Astrocyte of the spinal cord (primary cell): ENCODE measurements around the gene AMPD3.

ENCODE experiments used
- DNase-seq: peaks from one replicate; pipeline ENCODE4 v3.0.0; 2011; ENCODE audit warnings: low read depth, low spot score
- H3K4me3 ChIP-seq: 2 replicates; pipeline ENCODE4 v1.5.1; 2011; ENCODE audit warnings: low read depth, mild to moderate bottlenecking, low read length, moderate library complexity
- in situ Hi-C: cut with HindIII; loops from 2 replicates; pipeline ENCODE4 v1.10.0; 2017; ENCODE audit warnings: low sequenced_read_pairs
- TF ChIP-seq, protein P1 (sequence below): IDR thresholded peaks from 2 replicates; pipeline ENCODE4 v1.5.1; 2012; ENCODE audit warnings: low read depth, mild to moderate bottlenecking, low read length, inconsistent platforms

Gene AMPD3

GRCh38 chr11:10515418-10515817 lies 60.4 kb downstream of the AMPD3 start:
- no peak overlapping the region for H3K4me3 ChIP-seq
- in situ Hi-C loops = no loop called here
- TF ChIP-seq, protein P1, sequence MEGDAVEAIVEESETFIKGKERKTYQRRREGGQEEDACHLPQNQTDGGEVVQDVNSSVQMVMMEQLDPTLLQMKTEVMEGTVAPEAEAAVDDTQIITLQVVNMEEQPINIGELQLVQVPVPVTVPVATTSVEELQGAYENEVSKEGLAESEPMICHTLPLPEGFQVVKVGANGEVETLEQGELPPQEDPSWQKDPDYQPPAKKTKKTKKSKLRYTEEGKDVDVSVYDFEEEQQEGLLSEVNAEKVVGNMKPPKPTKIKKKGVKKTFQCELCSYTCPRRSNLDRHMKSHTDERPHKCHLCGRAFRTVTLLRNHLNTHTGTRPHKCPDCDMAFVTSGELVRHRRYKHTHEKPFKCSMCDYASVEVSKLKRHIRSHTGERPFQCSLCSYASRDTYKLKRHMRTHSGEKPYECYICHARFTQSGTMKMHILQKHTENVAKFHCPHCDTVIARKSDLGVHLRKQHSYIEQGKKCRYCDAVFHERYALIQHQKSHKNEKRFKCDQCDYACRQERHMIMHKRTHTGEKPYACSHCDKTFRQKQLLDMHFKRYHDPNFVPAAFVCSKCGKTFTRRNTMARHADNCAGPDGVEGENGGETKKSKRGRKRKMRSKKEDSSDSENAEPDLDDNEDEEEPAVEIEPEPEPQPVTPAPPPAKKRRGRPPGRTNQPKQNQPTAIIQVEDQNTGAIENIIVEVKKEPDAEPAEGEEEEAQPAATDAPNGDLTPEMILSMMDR = no peak
- DNase-seq = no peak

GRCh38 chr11:10518123-10518522 lies 63.1 kb downstream of the AMPD3 start:
- no peak overlapping the region for H3K4me3 ChIP-seq
- no peak for DNase-seq
- TF ChIP-seq, protein P1 = no peak
- in situ Hi-C loops = no loop called here

DNA sequence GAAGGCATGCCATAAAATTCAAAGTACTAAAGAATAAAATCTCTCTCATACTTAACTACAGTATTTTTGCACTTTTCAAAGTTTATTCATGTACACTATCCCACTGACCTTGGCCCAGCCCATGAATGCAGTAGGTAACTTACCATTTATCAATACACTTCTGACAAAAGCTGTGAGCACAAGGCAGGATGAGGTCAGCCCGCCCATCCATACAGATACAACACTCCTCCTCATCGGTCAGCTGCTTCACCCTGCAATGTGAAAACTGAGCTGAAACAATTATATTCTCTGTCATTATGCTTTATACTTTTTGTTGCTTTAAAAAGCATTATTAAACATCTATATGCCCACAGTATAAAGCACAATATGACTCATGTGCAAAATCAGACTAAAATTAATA lies 63.8 kb downstream of the AMPD3 start:
- DNase-seq = no peak
- in situ Hi-C loops = no loop called here
- TF ChIP-seq, protein P1 = no peak
- no peak overlapping the region for H3K4me3 ChIP-seq

DNA sequence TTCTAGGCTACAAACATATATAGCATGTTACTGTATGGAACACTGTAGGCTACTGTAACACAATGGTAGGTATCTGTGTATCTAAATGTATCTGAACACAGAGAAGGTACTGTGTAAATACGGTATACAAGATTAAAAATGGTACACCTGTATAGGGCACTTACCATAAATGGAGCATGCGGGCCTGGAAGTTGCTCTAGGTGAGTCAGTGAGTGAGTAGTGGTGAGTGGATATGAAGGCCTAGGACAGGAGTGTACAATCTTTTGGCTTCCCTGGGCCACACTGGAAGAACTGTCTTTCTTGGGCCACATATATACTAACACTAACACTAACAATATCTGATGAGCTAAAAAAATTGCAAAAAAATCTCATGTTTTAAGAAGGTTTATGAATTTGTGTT lies 64.6 kb downstream of the AMPD3 start:
- in situ Hi-C loops = no loop called here
- no peak overlapping the region for H3K4me3 ChIP-seq
- DNase-seq = no peak
- TF ChIP-seq, protein P1 = no peak

DNA sequence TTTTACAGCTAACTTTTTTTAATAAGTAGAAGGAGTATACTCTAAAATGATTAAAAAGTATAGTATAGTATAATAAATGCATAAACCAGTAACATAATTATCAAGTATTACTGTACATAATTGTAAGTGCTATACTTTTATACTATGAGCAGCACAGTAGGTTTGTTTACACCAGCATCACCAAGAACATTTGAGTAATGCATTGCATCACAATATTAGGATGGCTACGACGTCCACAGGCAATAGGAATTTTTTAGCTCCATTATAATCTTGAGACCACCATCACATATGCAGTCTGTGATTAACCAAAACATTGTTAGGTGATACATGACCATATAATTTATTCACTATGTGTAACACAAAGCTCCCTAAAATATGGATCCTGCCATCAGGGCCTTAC lies 65.5 kb downstream of the AMPD3 start:
- TF ChIP-seq, protein P1 = no peak
- in situ Hi-C loops = no loop called here
- no peak for DNase-seq

GRCh38 chr11:10522276-10522675 lies 67.2 kb downstream of the AMPD3 start:
- no peak overlapping the region for H3K4me3 ChIP-seq
- TF ChIP-seq, protein P1 = no peak
- in situ Hi-C loops = no loop called here
- DNase-seq = no peak

More for the DNA sequence above, 65.5 kb downstream of the AMPD3 start:
- H3K4me3 ChIP-seq = no peak overlapping the region

GRCh38 chr11:10522921-10523320 lies 67.9 kb downstream of the AMPD3 start:
- in situ Hi-C loops = no loop called here
- TF ChIP-seq, protein P1 = no peak
- no peak for DNase-seq
- no peak overlapping the region for H3K4me3 ChIP-seq
